Endothelial cell of umbilical vein (primary cell): ENCODE results near the gene KCNA3. TPM values are rescaled to one million over a fixed set of nuclear protein-coding genes. Genes with fewer than 3 reads are reported as not detected.

Experiments used
- BruUV-seq: library from RNA; stranded (reverse); fragments of 400-500 nt; replicated peaks from 2 replicates; lab custom pipeline; 2021; lab: Mats Ljungman, UMichigan
- CTCF ChIA-PET: fragments of 300-600, 350-600 bp; sonication (Branson Sonifier 250); formaldehyde crosslinking; loops from one replicate; lab custom pipeline; 2021; ENCODE audit warnings: antibody characterized with exemption, inconsistent platforms; lab: Charles Lee
- POLR2A ChIA-PET: fragments of 300-600, 350-600 bp; sonication (Branson Sonifier 250); formaldehyde crosslinking; loops from one replicate; lab custom pipeline; 2021; ENCODE audit warnings: antibody characterized with exemption, inconsistent platforms; lab: Charles Lee
- DNase-seq: peaks from one replicate; pipeline ENCODE4 v3.0.0-alpha.2; 2011; ENCODE audit warnings: low read depth, low spot score
- FAIRE-seq: peaks from 2 replicates; lab custom pipeline; 2011; peaks lifted over from hg19 to GRCh38; lab: Jason Lieb, UNC
- H2AFZ ChIP-seq: 2 replicates; pipeline ENCODE4 v1.6.0; 2012; ENCODE audit warnings: low read depth, low read length, control low read depth, inconsistent platforms
- H3K27ac ChIP-seq: 2 replicates; pipeline ENCODE4 v1.5.1; 2011; ENCODE audit warnings: low read depth, mild to moderate bottlenecking, control low read depth, low read length, moderate library complexity; ENCODE audit not compliant: insufficient read depth
- H3K27me3 ChIP-seq, 2 experiments: 2 replicates each; pipeline versions ENCODE4 v1.6.0 to v1.6.1; 2011; ENCODE audit warnings: low read length in 2 of 2, mixed read lengths in 1 of 2; ENCODE audit not compliant: control insufficient read depth in 2 of 2, insufficient read depth in 2 of 2
- H3K36me3 ChIP-seq, 2 experiments: 2 replicates in 1 of 2; 3 replicates in 1 of 2; pipeline ENCODE4 v1.5.1; 2011; ENCODE audit warnings: low read length in 2 of 2, mild to moderate bottlenecking in 1 of 2, moderate library complexity in 1 of 2; ENCODE audit not compliant: control insufficient read depth in 2 of 2, insufficient read depth in 2 of 2; ENCODE audit errors: extremely low read depth in 1 of 2
- H3K4me1 ChIP-seq: 3 replicates; pipeline ENCODE4 v1.5.1; 2011; ENCODE audit warnings: mild to moderate bottlenecking, low read length; ENCODE audit not compliant: control insufficient read depth, insufficient read depth; ENCODE audit errors: extremely low read depth
- H3K4me2 ChIP-seq: 2 replicates; pipeline ENCODE4 v1.6.1; 2011; ENCODE audit warnings: low read length, control low read depth, mixed read lengths; ENCODE audit not compliant: insufficient read depth
- H3K4me3 ChIP-seq, 3 experiments: fragments of 200-600 bp in 1 of 3; sonication (generic), shearing (Covaris generic) in 1 of 3; replicated peaks in 1 of 3; 2 replicates each; pipeline ENCODE4 v1.5.1; 2011 to 2016; ENCODE audit warnings: control low read depth in 3 of 3, low read length in 3 of 3, mild to moderate bottlenecking in 2 of 3, inconsistent platforms in 1 of 3, low read depth in 1 of 3, moderate library complexity in 1 of 3; ENCODE audit not compliant: insufficient read depth in 1 of 3
- H3K79me2 ChIP-seq: 2 replicates; pipeline ENCODE4 v1.6.0; 2012; ENCODE audit warnings: low read length, inconsistent platforms; ENCODE audit not compliant: control insufficient read depth, insufficient read depth
- H3K9ac ChIP-seq: replicated peaks from 2 replicates; pipeline ENCODE3; 2011; ENCODE audit warnings: low read length, control low read depth; ENCODE audit not compliant: insufficient read depth; ENCODE audit errors: extremely low read depth
- H3K9me1 ChIP-seq: replicated peaks from 3 replicates; pipeline ENCODE4 v1.6.0; 2011; ENCODE audit warnings: mild to moderate bottlenecking, low read length; ENCODE audit not compliant: control insufficient read depth, insufficient read depth; ENCODE audit errors: extremely low read depth
- H3K9me3 ChIP-seq: replicated peaks from 2 replicates; pipeline ENCODE4 v1.5.1; 2012; ENCODE audit warnings: low read length, inconsistent platforms; ENCODE audit not compliant: control insufficient read depth, insufficient read depth
- H4K20me1 ChIP-seq: replicated peaks from 2 replicates; pipeline ENCODE3; 2011; ENCODE audit warnings: mild to moderate bottlenecking, low read length; ENCODE audit not compliant: control insufficient read depth, insufficient read depth; ENCODE audit errors: extremely low read depth
- EZH2 ChIP-seq: IDR thresholded peaks from 2 replicates; pipeline ENCODE4 v1.6.1; 2012; ENCODE audit warnings: borderline replicate concordance, low read depth, mild to moderate bottlenecking, moderate library complexity, low read length, inconsistent platforms; ENCODE audit not compliant: severe bottlenecking
- FOS ChIP-seq: IDR thresholded peaks from 2 replicates; pipeline ENCODE4 v1.6.1; 2011; ENCODE audit warnings: mild to moderate bottlenecking, low read length, moderate library complexity, borderline replicate concordance; ENCODE audit not compliant: insufficient read depth
- GATA2 ChIP-seq: IDR thresholded peaks from 2 replicates; pipeline ENCODE4 v1.7.0; 2011; ENCODE audit warnings: low read depth, mild to moderate bottlenecking, moderate library complexity, mixed read lengths, low read length; ENCODE audit not compliant: insufficient read length, insufficient read depth
- JUN ChIP-seq: IDR thresholded peaks from 2 replicates; pipeline ENCODE4 v1.6.1; 2011; ENCODE audit warnings: borderline replicate concordance, low read depth; ENCODE audit not compliant: insufficient read length, insufficient read depth
- MYC ChIP-seq: IDR thresholded peaks from one replicate; pipeline ENCODE4 v1.6.1; 2011; ENCODE audit warnings: mild to moderate bottlenecking, low read depth, low read length
- POLR2A ChIP-seq: IDR thresholded peaks from 2 replicates; pipeline ENCODE4 v1.6.1; 2012; ENCODE audit warnings: low read depth, mild to moderate bottlenecking, control low read depth, low read length
- POLR2AphosphoS5 ChIP-seq: IDR thresholded peaks from 2 replicates; pipeline ENCODE4 v1.6.1; 2012; ENCODE audit warnings: low read depth, mild to moderate bottlenecking, control low read depth, low read length, moderate library complexity; ENCODE audit not compliant: insufficient read depth
- dilution Hi-C: fragments of 300-500 bp; cut with MboI; formaldehyde crosslinking; loops from one replicate; pipeline ENCODE4 v1.15.0; 2019; ENCODE audit warnings: low sequenced_read_pairs; ENCODE audit not compliant: extremely low pct_ligation_motif_present
- intact Hi-C: fragments of 100-400 bp; cut with micrococcal nuclease; formaldehyde crosslinking; loops from one replicate; pipeline ENCODE4 v1.10.0; 2022
- polyA plus RNA-seq, 4 experiments: library from polyadenylated mRNA; depleted of rRNA in 3 of 4; stranded (reverse) in 3 of 4; unstranded in 1 of 4; fragments of >200 nt; gene quantifications; 2 replicates each; pipeline versions ENCODE4 v1.2.1 to v1.2.3, GENCODE V29; 2011 to 2012; ENCODE audit warnings: missing spikeins in 1 of 4
- total RNA-seq: library from RNA; stranded (reverse); gene quantifications from 2 replicates; pipeline ENCODE4 v1.2.3, GENCODE V29; 2021
- TF ChIP-seq, protein P1 (sequence below): IDR thresholded peaks from 2 replicates; pipeline ENCODE4 v1.6.1; 2011; ENCODE audit not compliant: insufficient read depth, insufficient read length
- TF ChIP-seq, protein P2 (sequence below), 2 donors: IDR thresholded peaks; 1 replicate in 1 of 2; 2 replicates in 1 of 2; pipeline ENCODE4 v1.5.1; 2011; ENCODE audit warnings: low read length in 2 of 2, mild to moderate bottlenecking in 2 of 2, moderate library complexity in 2 of 2, control low read depth in 1 of 2, inconsistent platforms in 1 of 2, low read depth in 1 of 2; ENCODE audit not compliant: insufficient read depth in 1 of 2; ENCODE audit errors: extremely low read depth in 1 of 2

Gene KCNA3
- total and polyA plus RNA-seq, 2 donors (not counting 3 experiments of a cell fraction or from before 2014, with no cell fraction given) = not detected

DNA sequence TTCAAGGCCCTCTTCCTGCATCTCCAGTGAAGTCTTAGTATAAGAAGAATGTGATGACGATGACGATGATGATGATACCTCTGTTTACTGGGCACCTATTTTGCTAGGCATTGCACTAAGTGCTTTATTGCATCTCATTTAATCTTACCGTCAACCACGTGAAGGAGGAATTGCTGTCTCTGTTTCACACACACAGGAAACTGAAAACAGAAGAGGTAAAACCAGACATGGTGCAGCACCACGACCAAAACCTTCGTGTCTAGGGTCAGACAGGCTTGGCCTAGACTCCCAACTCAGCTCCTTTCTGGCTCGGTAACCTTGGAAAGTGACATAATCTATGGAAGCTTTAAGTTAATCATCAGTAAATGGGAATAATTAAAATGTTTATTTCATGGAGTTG, 47.9 kb downstream of the KCNA3 start:
- Histone ChIP-seq H3K36me3 (no peaks in the 10 kb centered on the region), H4K20me1 (no peaks in the 10 kb centered on the region), H3K9ac (no peak overlapping the region), H3K4me3 (no peak overlapping the region), H3K27ac (no peak overlapping the region), H3K79me2 (no peaks in the 10 kb centered on the region), H3K9me1 (no peaks in the 10 kb centered on the region), H3K4me2 (no peak overlapping the region), H3K4me1 (no peaks in the 10 kb centered on the region), H3K9me3 (no peaks in the 10 kb centered on the region), H3K27me3 (peaks cover 2 to 6% of the 10 kb centered on the region in 2 experiments), H2AFZ (no peak overlapping the region)
- dilution Hi-C loops = no loop called here
- ChIA-PET POLR2A (no interaction called here), CTCF (no interaction called here)
- no peak for FAIRE-seq
- BruUV-seq = no TSS peak
- no peak for DNase-seq
- intact Hi-C loops = loop anchor here (10.0 kb wide), 1 partner anchor 368 kb away; no protein-coding TSS in a partner anchor
- TF ChIP-seq, protein P1, sequence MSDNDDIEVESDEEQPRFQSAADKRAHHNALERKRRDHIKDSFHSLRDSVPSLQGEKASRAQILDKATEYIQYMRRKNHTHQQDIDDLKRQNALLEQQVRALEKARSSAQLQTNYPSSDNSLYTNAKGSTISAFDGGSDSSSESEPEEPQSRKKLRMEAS = no peak
- TF ChIP-seq EZH2 (no peak), JUN (no peak), POLR2AphosphoS5 (no peak), FOS (no peak), MYC (no peak), GATA2 (no peak), POLR2A (no peak)
- TF ChIP-seq, protein P2, sequence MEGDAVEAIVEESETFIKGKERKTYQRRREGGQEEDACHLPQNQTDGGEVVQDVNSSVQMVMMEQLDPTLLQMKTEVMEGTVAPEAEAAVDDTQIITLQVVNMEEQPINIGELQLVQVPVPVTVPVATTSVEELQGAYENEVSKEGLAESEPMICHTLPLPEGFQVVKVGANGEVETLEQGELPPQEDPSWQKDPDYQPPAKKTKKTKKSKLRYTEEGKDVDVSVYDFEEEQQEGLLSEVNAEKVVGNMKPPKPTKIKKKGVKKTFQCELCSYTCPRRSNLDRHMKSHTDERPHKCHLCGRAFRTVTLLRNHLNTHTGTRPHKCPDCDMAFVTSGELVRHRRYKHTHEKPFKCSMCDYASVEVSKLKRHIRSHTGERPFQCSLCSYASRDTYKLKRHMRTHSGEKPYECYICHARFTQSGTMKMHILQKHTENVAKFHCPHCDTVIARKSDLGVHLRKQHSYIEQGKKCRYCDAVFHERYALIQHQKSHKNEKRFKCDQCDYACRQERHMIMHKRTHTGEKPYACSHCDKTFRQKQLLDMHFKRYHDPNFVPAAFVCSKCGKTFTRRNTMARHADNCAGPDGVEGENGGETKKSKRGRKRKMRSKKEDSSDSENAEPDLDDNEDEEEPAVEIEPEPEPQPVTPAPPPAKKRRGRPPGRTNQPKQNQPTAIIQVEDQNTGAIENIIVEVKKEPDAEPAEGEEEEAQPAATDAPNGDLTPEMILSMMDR (IDR thresholded peaks at IDR 0.05; ENCODE audit: extremely low read depth in 1 of 2, insufficient read depth in 1 of 2, low read depth in 1 of 2, low read length in 2 of 2) = no peak

Other genes starting within 250 kb of the KCNA3 start
- gene PROK1, start 223.8 kb downstream of the KCNA3 start, total RNA-seq = not detected in 2 replicates
- not detected in 2 replicates for gene PROK1, start 223.8 kb downstream of the KCNA3 start, polyA plus RNA-seq
- gene KCNA10, start 155.8 kb downstream of the KCNA3 start, total RNA-seq = not detected in 2 replicates
- not detected in 2 replicates for gene KCNA10, start 155.8 kb downstream of the KCNA3 start, polyA plus RNA-seq
- not detected in 2 replicates for gene KCNA2, start 68.6 kb downstream of the KCNA3 start, total RNA-seq
- not detected in 2 replicates for gene KCNA2, start 68.6 kb downstream of the KCNA3 start, polyA plus RNA-seq
- not detected in 2 replicates for gene CD53, start 198.2 kb upstream of the KCNA3 start, total RNA-seq
- 0.35 TPM in 1 of 2 replicates, not detected in the other for gene CD53, start 198.2 kb upstream of the KCNA3 start, polyA plus RNA-seq